GM12878 (cell line): ENCODE measurements around the gene INTS2. TPM values are rescaled to one million over a fixed set of nuclear protein-coding genes. Genes with fewer than 3 reads are reported as not detected.
"Not testable (repeated sequence)": the region's sequence is repeated elsewhere in the genome, so short reads cannot be mapped to it uniquely, and the experiment has no call there.

Experiments used
- ATAC-seq: fragments of 200-7000 bp; cut with Tn5 transposase; 3 replicates; pipeline ENCODE4 v1.9.1; 2020; ENCODE audit warnings: mild to moderate bottlenecking, moderate library complexity
- BruUV-seq: library from RNA; stranded (reverse); fragments of 400-500 nt; replicated peaks from 2 replicates; lab custom pipeline; 2021; lab: Mats Ljungman, UMichigan
- CTCF ChIA-PET: fragments of 300-600 bp; sonication (Branson Sonifier 250); formaldehyde crosslinking; extraction: SDS; loops from one replicate; lab custom pipeline; 2021; ENCODE audit warnings: inconsistent platforms; lab: Yijun Ruan, JAX
- POLR2A ChIA-PET: fragments of 350-600 bp; formaldehyde crosslinking; extraction: SDS; loops from one replicate; lab custom pipeline; 2021; ENCODE audit warnings: inconsistent platforms; lab: Charles Lee
- RAD21 ChIA-PET: fragments of 300-600 bp; sonication (Branson Sonifier 250); formaldehyde crosslinking; loops from one replicate; lab custom pipeline; 2023; ENCODE audit warnings: antibody characterized with exemption; ENCODE audit not compliant: unreplicated experiment; lab: Charles Lee
- SMC1A ChIA-PET: fragments of 300-600 bp; sonication (Branson Sonifier 250); formaldehyde crosslinking; loops from one replicate; lab custom pipeline; 2023; ENCODE audit not compliant: unreplicated experiment, uncharacterized antibody; lab: Charles Lee
- DNase-seq: peaks from one replicate; pipeline ENCODE4 v3.0.0-alpha.2; 2011; ENCODE audit warnings: low read depth, low spot score
- FAIRE-seq: peaks from 3 replicates; lab custom pipeline; 2011; peaks lifted over from hg19 to GRCh38; lab: Jason Lieb, UNC
- H2AFZ ChIP-seq: 2 replicates; pipeline ENCODE4 v1.6.0; 2011; ENCODE audit warnings: low read depth, low read length, control low read depth; ENCODE audit not compliant: control insufficient read depth
- H3K27ac ChIP-seq: 2 replicates; pipeline ENCODE4 v1.5.1; 2011; ENCODE audit warnings: control low read depth; ENCODE audit not compliant: control insufficient read depth, insufficient read depth
- H3K27me3 ChIP-seq, 2 experiments: replicated peaks in 1 of 2; 2 replicates each; pipeline versions ENCODE4 v1.6.0 to v1.6.1; 2011; ENCODE audit warnings: low read length in 1 of 2; ENCODE audit not compliant: control insufficient read depth in 2 of 2, insufficient read depth in 2 of 2
- H3K36me3 ChIP-seq, 2 experiments: 2 replicates each; pipeline ENCODE4 v1.5.1; 2011; ENCODE audit warnings: low read length in 1 of 2; ENCODE audit not compliant: control insufficient read depth in 2 of 2, insufficient read depth in 2 of 2
- H3K4me1 ChIP-seq: 2 replicates; pipeline ENCODE4 v1.6.1; 2011; ENCODE audit warnings: mild to moderate bottlenecking, low read length, moderate library complexity, mixed read lengths; ENCODE audit not compliant: control insufficient read depth, insufficient read depth
- H3K4me2 ChIP-seq: 2 replicates; pipeline ENCODE4 v1.6.0; 2011; ENCODE audit warnings: control low read depth; ENCODE audit not compliant: control insufficient read depth, insufficient read depth
- H3K4me3 ChIP-seq: fragments of 200-600 bp; sonication (generic); 2 replicates; pipeline ENCODE4 v1.5.1; 2016
- H3K79me2 ChIP-seq: 2 replicates; pipeline ENCODE4 v1.6.0; 2011; ENCODE audit warnings: low read length; ENCODE audit not compliant: control insufficient read depth, insufficient read depth
- H3K9ac ChIP-seq: 2 replicates; pipeline ENCODE4 v1.8.0; 2011; ENCODE audit warnings: low read length, control low read depth, mixed read lengths; ENCODE audit not compliant: control insufficient read depth, insufficient read depth
- H3K9me3 ChIP-seq: replicated peaks from 3 replicates; pipeline ENCODE4 v1.5.1; 2011; ENCODE audit warnings: mild to moderate bottlenecking, low read length; ENCODE audit not compliant: control insufficient read depth, insufficient read depth
- H4K20me1 ChIP-seq: 2 replicates; pipeline ENCODE4 v1.6.0; 2011; ENCODE audit not compliant: control insufficient read depth, insufficient read depth
- EGR1 ChIP-seq, 2 experiments: IDR thresholded peaks; 1 replicate in 1 of 2; 2 replicates in 1 of 2; pipeline ENCODE4 v1.6.1; 2011 to 2012; ENCODE audit warnings: low read depth in 2 of 2, low read length in 2 of 2, borderline replicate concordance in 1 of 2, mild to moderate bottlenecking in 1 of 2, moderate library complexity in 1 of 2
- ETV6 ChIP-seq, 2 experiments: fragments of 450-650 bp in 1 of 2; IDR thresholded peaks in 1 of 2; conservative IDR thresholded peaks in 1 of 2; 2 replicates each; pipeline ENCODE4 v1.6.1; 2014; ENCODE audit warnings: antibody characterized with exemption in 1 of 2, borderline replicate concordance in 1 of 2, low read depth in 1 of 2, mild to moderate bottlenecking in 1 of 2, moderate library complexity in 1 of 2
- EZH2 ChIP-seq: IDR thresholded peaks from 2 replicates; pipeline ENCODE4 v1.6.1; 2012; ENCODE audit warnings: low read depth, mild to moderate bottlenecking, control low read depth, inconsistent platforms, low read length, borderline replicate concordance; ENCODE audit not compliant: control insufficient read depth
- NFXL1 ChIP-seq: fragments of 450-650 bp; IDR thresholded peaks from 2 replicates; pipeline ENCODE4 v1.6.1; 2017; ENCODE audit warnings: antibody characterized with exemption, mild to moderate bottlenecking, borderline replicate concordance
- WGBS: methylation state at CpG from one replicate; pipeline ENCODE4 v1.1.6; 2016; ENCODE audit warnings: low lambda C conversion rate; ENCODE audit not compliant: insufficient replicate concordance, insufficient coverage; ENCODE audit errors: missing lambda C conversion rate; 5-methylcytosine and 5-hydroxymethylcytosine counted together
- in situ Hi-C: fragments of 300-500 bp; cut with MboI; formaldehyde crosslinking; loops from 9 replicates; pipeline ENCODE4 v1.14.3; 2018; ENCODE audit warnings: mixed read lengths
- intact Hi-C: fragments of 100-400 bp; cut with micrococcal nuclease; formaldehyde crosslinking; loops from one replicate; pipeline ENCODE4 v1.14.2; 2022; ENCODE audit not compliant: unreplicated experiment
- polyA plus RNA-seq, 11 experiments: library from polyadenylated mRNA; depleted of rRNA in 4 of 11; unstranded in 6 of 11; stranded (reverse) in 5 of 11; fragments of >200 nt; fragmentation: Nextera tagmentation in 4 of 11; fragmentation: Illumina TruSeq in 1 of 11; extraction: Ambion mirVana in 4 of 11; extraction: Trizol in 1 of 11; gene quantifications; 1 replicate in 1 of 11; 2 replicates in 10 of 11; pipeline versions ENCODE4 v1.2.1 to v1.2.3, GENCODE V29; 2011 to 2016; ENCODE audit warnings: inconsistent platforms in 2 of 11, missing spikeins in 2 of 11, low read depth in 1 of 11
- total RNA-seq, 4 experiments: library from RNA; depleted of rRNA in 3 of 4; stranded (reverse); fragments of >200 nt in 3 of 4; fragmentation: Illumina TruSeq in 1 of 4; extraction: Trizol in 1 of 4; gene quantifications; 2 replicates each; pipeline versions ENCODE4 v1.2.1 to v1.2.3, GENCODE V29; 2013 to 2021
- TF ChIP-seq, protein P1 (sequence below): fragments of 450-650 bp; IDR thresholded peaks from 2 replicates; pipeline ENCODE4 v1.6.1; 2016; ENCODE audit warnings: mild to moderate bottlenecking

The INTS2 gene
- total and polyA plus RNA-seq, 10 of the 15 experiments (the other 5 are each of a cell fraction or from before 2014, with no cell fraction given): 2.8 to 22.2 (median 11.6) TPM

DNA sequence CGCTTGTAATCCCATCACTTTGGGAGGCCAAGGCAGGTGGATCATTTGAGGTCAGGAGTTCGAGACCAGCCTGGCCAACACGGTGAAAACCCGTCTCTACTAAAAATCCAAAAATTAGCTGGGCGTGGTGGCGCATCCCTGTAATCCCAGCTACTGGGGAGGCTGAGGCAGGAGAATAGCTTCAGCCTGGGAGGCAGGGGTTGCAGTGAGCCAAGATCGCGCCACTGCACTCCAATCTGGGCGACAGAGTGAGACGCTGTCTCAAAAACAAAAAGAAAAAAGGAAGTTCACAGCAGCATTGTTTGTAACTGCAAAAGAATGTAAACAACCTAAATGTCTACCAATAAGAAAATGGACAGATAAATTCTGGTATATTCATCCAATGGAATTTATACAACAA lies 67.4 kb downstream of the INTS2 start:
- Histone ChIP-seq H3K4me3 (peak overlapping the region; percentile 23; the same call in 1 of the 2 replicates), H3K79me2 (peaks cover 27% of the 10 kb centered on the region), H3K4me2 (peak overlapping the region; percentile 38; the same call in 1 of the 2 replicates)
- DNase-seq, H3K27me3 ChIP-seq, H2AFZ ChIP-seq, H4K20me1 ChIP-seq, H3K4me1 ChIP-seq, H3K27ac ChIP-seq, H3K9me3 ChIP-seq, in situ Hi-C loops, BruUV-seq, ATAC-seq, H3K36me3 ChIP-seq, H3K9ac ChIP-seq, FAIRE-seq: not testable (repeated sequence)
- 38% methylated on average over 10 of the region's 10 CpGs for WGBS
- POLR2A ChIA-PET: interaction anchor here (0.6 kb wide), 1 partner anchor 34 kb away, joined by 3 read pairs; no protein-coding TSS in a partner anchor
- CTCF ChIA-PET: interaction anchor here (0.8 to 4.9 kb wide), 3 partner anchors 23 to 250 kb away, joined by 3 to 52 read pairs (median 5); no protein-coding TSS in a partner anchor
- TF ChIP-seq, protein P1, sequence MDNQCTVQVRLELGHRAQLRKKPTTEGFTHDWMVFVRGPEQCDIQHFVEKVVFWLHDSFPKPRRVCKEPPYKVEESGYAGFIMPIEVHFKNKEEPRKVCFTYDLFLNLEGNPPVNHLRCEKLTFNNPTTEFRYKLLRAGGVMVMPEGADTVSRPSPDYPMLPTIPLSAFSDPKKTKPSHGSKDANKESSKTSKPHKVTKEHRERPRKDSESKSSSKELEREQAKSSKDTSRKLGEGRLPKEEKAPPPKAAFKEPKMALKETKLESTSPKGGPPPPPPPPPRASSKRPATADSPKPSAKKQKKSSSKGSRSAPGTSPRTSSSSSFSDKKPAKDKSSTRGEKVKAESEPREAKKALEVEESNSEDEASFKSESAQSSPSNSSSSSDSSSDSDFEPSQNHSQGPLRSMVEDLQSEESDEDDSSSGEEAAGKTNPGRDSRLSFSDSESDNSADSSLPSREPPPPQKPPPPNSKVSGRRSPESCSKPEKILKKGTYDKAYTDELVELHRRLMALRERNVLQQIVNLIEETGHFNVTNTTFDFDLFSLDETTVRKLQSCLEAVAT: peak; percentile 46; the same call in 1 of the 2 replicates
- peak; percentile 9; the same call in 1 of the 2 replicates for TF ChIP-seq NFXL1
- SMC1A ChIA-PET: interaction anchor here (0.6 to 6.0 kb wide), 6 partner anchors 15 to 734 kb away, joined by 3 to 35 read pairs (median 4); no protein-coding TSS in a partner anchor
- intact Hi-C loops: loop anchor here (5.0 kb wide), 1 partner anchor 247 kb away; no protein-coding TSS in a partner anchor
- RAD21 ChIA-PET: interaction anchor here (5.0 kb wide), 1 partner anchor 249 kb away, joined by 31 read pairs; no protein-coding TSS in a partner anchor

- Histone ChIP-seq H3K27ac (no peak overlapping the region), H3K9me3 (no peaks in the 10 kb centered on the region), H3K4me3 (no peak overlapping the region), H2AFZ (no peak overlapping the region), H3K27me3 (no peaks in the 10 kb centered on the region), H3K79me2 (peaks cover 6% of the 10 kb centered on the region), H3K4me2 (no peak overlapping the region), H3K36me3 (peaks cover 0 to 14% of the 10 kb centered on the region in 2 experiments; a peak in 3 of 4 replicates), H3K9ac (no peak overlapping the region), H3K4me1 (peaks cover 3% of the 10 kb centered on the region; the same call in 1 of the 2 replicates), H4K20me1 (no peaks in the 10 kb centered on the region)
- in situ Hi-C loops: no loop called here
- ChIA-PET POLR2A (interaction anchor here (0.6 kb wide), 1 partner anchor 456 kb away, joined by 4 read pairs; no protein-coding TSS in a partner anchor), CTCF (interaction anchor here (0.6 kb wide), 1 partner anchor 726 kb away, joined by 4 read pairs; no protein-coding TSS in a partner anchor), RAD21 (interaction anchor here (2.3 kb wide), 1 partner anchor 253 kb away, joined by 7 read pairs; no protein-coding TSS in a partner anchor), SMC1A (no interaction called here)
- FAIRE-seq: no peak
- no TSS peak for BruUV-seq
- WGBS: 100% methylated on average over 1 of the region's 1 CpG
- no peak for ATAC-seq
- no peak for DNase-seq
- intact Hi-C loops: no loop called here
- TF ChIP-seq NFXL1: peak; percentile 85; the same call in 1 of the 2 replicates
- peak in 1 of 2 experiments; percentile 16; a peak in 1 of 4 replicates for TF ChIP-seq ETV6 (conservative IDR thresholded peaks at IDR 0.05 in 1 of 2, IDR thresholded peaks at IDR 0.05 in 1 of 2; ENCODE audit: borderline replicate concordance in 1 of 2, low read depth in 1 of 2)
- TF ChIP-seq EGR1 (IDR thresholded peaks at IDR 0.05; ENCODE audit: borderline replicate concordance in 1 of 2, low read depth in 2 of 2, low read length in 2 of 2): no peak
- no peak for TF ChIP-seq EZH2
Observed at GRCh38 chr17:61856035-61856434, 71.7 kb downstream of the INTS2 start.
